Measurements from ENCODE around the gene SOX8.
A peak's percentile ranks its signal among the peaks of the same experiment; 100 is the strongest.

The SOX8 gene

GRCh38 chr16:1010815-1011214, 29.2 kb downstream of the SOX8 start (continued):
- TF ChIP-seq ZNF26 (tag by site-specific recombination; IDR thresholded peaks at IDR 0.05) (no peak), SETDB1 (IDR thresholded peaks at IDR 0.05; ENCODE audit: insufficient read length, low read length) (no peak), ZNF416 (tag by site-specific recombination; IDR thresholded peaks at IDR 0.05) (no peak), HOXA7 (CRISPR knock-in tag; IDR thresholded peaks at IDR 0.05; ENCODE audit: borderline replicate concordance) (no peak), MEIS1 (CRISPR knock-in tag; IDR thresholded peaks at IDR 0.05; ENCODE audit: borderline replicate concordance) (no peak), ZNF433 (tag by site-specific recombination; IDR thresholded peaks at IDR 0.05; ENCODE audit: low read depth) (no peak)

- H3K9me3 ChIP-seq (ENCODE audit: control insufficient read depth, insufficient read depth, low read depth, low read length) = no peaks in the 10 kb centered on the region
- H3K4me3 ChIP-seq (ENCODE audit: low read depth, low read length) = no peak overlapping the region
- POLR2A ChIA-PET = no interaction called here
- CTCF ChIA-PET = no interaction called here
- H3K27ac ChIP-seq (ENCODE audit: extremely low read depth, low read depth, low read length) = no peak overlapping the region
- H3K36me3 ChIP-seq (ENCODE audit: control insufficient read depth in 2 of 2, insufficient read depth in 1 of 2, low read length in 2 of 2) = no peaks in the 10 kb centered on the region
- TF ChIP-seq ZNF112 (tag by site-specific recombination; IDR thresholded peaks at IDR 0.05) (no peak), ZSCAN23 (tag by site-specific recombination; IDR thresholded peaks at IDR 0.05) (no peak), ZNF544 (tag by site-specific recombination; IDR thresholded peaks at IDR 0.05) (no peak), ZBTB11 (tag by site-specific recombination; conservative IDR thresholded peaks at IDR 0.05; ENCODE audit: low read depth) (no peak), ZBTB49 (tag by site-specific recombination; IDR thresholded peaks at IDR 0.05; ENCODE audit: low read depth) (no peak), ZFP41 (tag by site-specific recombination; IDR thresholded peaks at IDR 0.05; ENCODE audit: borderline replicate concordance) (no peak), KLF16 (tag by site-specific recombination; IDR thresholded peaks at IDR 0.05) (no peak), KLF7 (tag by site-specific recombination; IDR thresholded peaks at IDR 0.05; ENCODE audit: borderline replicate concordance) (no peak)
- no peaks in the 10 kb centered on the region for H3K4me1 ChIP-seq (ENCODE audit: control insufficient read depth, insufficient read depth, low read length)
These were observed 29.9 kb downstream of the SOX8 start for GRCh38 chr16:1011316-1012082.

GRCh38 chr16:1012135-1012534, 30.6 kb downstream of the SOX8 start:
- H3K9me3 ChIP-seq (ENCODE audit: control insufficient read depth, insufficient read depth, low read depth, low read length) = no peaks in the 10 kb centered on the region
- TF ChIP-seq ZNF404 (tag by site-specific recombination; IDR thresholded peaks at IDR 0.05) (no peak), ZNF600 (tag by site-specific recombination; IDR thresholded peaks at IDR 0.05) (peak; percentile 84)
- no peaks in the 10 kb centered on the region for H3K4me1 ChIP-seq (ENCODE audit: control insufficient read depth, insufficient read depth, low read length)
- no peak overlapping the region for H3K4me3 ChIP-seq (ENCODE audit: low read depth, low read length)
- CTCF ChIA-PET = no interaction called here
- POLR2A ChIA-PET = no interaction called here
- H3K27ac ChIP-seq (ENCODE audit: extremely low read depth, low read depth, low read length) = no peak overlapping the region
- H3K36me3 ChIP-seq (ENCODE audit: control insufficient read depth in 2 of 2, insufficient read depth in 1 of 2, low read length in 2 of 2) = no peaks in the 10 kb centered on the region

Measured in HEK293 (cell line).